NCI-H82 treated with DMSO at 0.1 percent for 48 hours (cell line): Measurements from ENCODE around the gene OLFM1.
"Not testable (repeated sequence)": the region's sequence is repeated elsewhere in the genome, so short reads cannot be mapped to it uniquely, and the experiment has no call there.

Experiments
- DNase-seq: peaks from one replicate; lab custom pipeline; 2025; ENCODE audit not compliant: unreplicated experiment; lab: John Stamatoyannopoulos, UW

The OLFM1 gene

GRCh38 chr9:135150981-135151380 is 63.5 kb downstream of the OLFM1 start:
- DNase-seq = no peak

- DNase-seq = no peak
These were observed 64.5 kb downstream of the OLFM1 start for GRCh38 chr9:135151757-135152613.

- DNase-seq = no peak
These were observed 65.3 kb downstream of the OLFM1 start for GRCh38 chr9:135152614-135153334.

GRCh38 chr9:135154050-135154615 is 66.7 kb downstream of the OLFM1 start:
- DNase-seq = no peak

GRCh38 chr9:135155396-135155795 is 67.9 kb downstream of the OLFM1 start:
- no peak for DNase-seq

GRCh38 chr9:135156525-135157510 is 69.3 kb downstream of the OLFM1 start:
- DNase-seq = no peak

GRCh38 chr9:135157856-135158563 is 70.5 kb downstream of the OLFM1 start:
- no peak for DNase-seq

- no peak for DNase-seq
These were observed 71.1 kb downstream of the OLFM1 start for GRCh38 chr9:135158564-135158937.

GRCh38 chr9:135159801-135160200 is 72.3 kb downstream of the OLFM1 start:
- DNase-seq = no peak

GRCh38 chr9:135160862-135161261 is 73.4 kb downstream of the OLFM1 start:
- DNase-seq = no peak

- DNase-seq = not testable (repeated sequence)
These were observed 75.1 kb downstream of the OLFM1 start for GRCh38 chr9:135162599-135162998.

GRCh38 chr9:135163023-135163780 is 75.7 kb downstream of the OLFM1 start:
- no peak for DNase-seq

- no peak for DNase-seq
These were observed 76.6 kb downstream of the OLFM1 start for GRCh38 chr9:135164036-135164435.

- no peak for DNase-seq
These were observed 77.7 kb downstream of the OLFM1 start for GRCh38 chr9:135165003-135165711.

- no peak for DNase-seq
These were observed 78.5 kb downstream of the OLFM1 start for GRCh38 chr9:135165756-135166519.

GRCh38 chr9:135166565-135166964 is 79.1 kb downstream of the OLFM1 start:
- no peak for DNase-seq

- no peak for DNase-seq
These were observed 79.9 kb downstream of the OLFM1 start for GRCh38 chr9:135167356-135167755.
